Gastroesophageal sphincter (tissue), 4 donors: Measurements from ENCODE around the gene LDLRAD3. TPM values are rescaled to one million over a fixed set of nuclear protein-coding genes. Genes with fewer than 3 reads are reported as not detected.
"Not testable (repeated sequence)": the region's sequence is repeated elsewhere in the genome, so short reads cannot be mapped to it uniquely, and the experiment has no call there.

ENCODE experiments used
- ATAC-seq: fragments of 150-250 bp; one replicate; pipeline ENCODE4 v1.9.1; 2016; ENCODE audit warnings: mild to moderate bottlenecking, moderate library complexity
- H3K27ac ChIP-seq, 4 donors: fragments of 200-600 bp; sonication (generic) in 3 of 4; 1 replicate in 3 of 4; 2 replicates in 1 of 4; pipeline ENCODE4 v1.5.1; 2016 to 2019
- H3K27me3 ChIP-seq: fragments of 200-600 bp; sonication (generic); one replicate; pipeline ENCODE4 v1.5.1; 2019
- H3K36me3 ChIP-seq, 2 donors: fragments of 200-600 bp; sonication (generic); one replicate each; pipeline ENCODE4 v1.5.1; 2019; ENCODE audit warnings: control low read depth in 1 of 2
- H3K4me1 ChIP-seq, 3 donors: fragments of 200-600 bp; sonication (generic); 1 replicate in 2 of 3; 2 replicates in 1 of 3; pipeline ENCODE4 v1.5.1; 2016 to 2019; ENCODE audit warnings: control low read depth in 2 of 3
- H3K4me3 ChIP-seq, 2 donors: fragments of 200-600 bp; sonication (generic); one replicate each; pipeline ENCODE4 v1.5.1; 2019; ENCODE audit warnings: mild to moderate bottlenecking in 1 of 2, moderate library complexity in 1 of 2
- H3K9me3 ChIP-seq, 3 donors: fragments of 200-600 bp; sonication (generic); one replicate each; pipeline ENCODE4 v1.5.1; 2017 to 2019; ENCODE audit warnings: control low read depth in 2 of 3
- EP300 ChIP-seq: sonication (generic); formaldehyde crosslinking; IDR thresholded peaks from one replicate; pipeline ENCODE4 v1.6.1; 2017; ENCODE audit warnings: antibody characterized with exemption, mild to moderate bottlenecking
- POLR2A ChIP-seq, 2 donors: fragments of 450-650 bp; IDR thresholded peaks; one replicate each; pipeline ENCODE4 v1.6.1; 2017; ENCODE audit warnings: antibody characterized with exemption in 2 of 2, mild to moderate bottlenecking in 2 of 2, moderate library complexity in 1 of 2
- POLR2AphosphoS5 ChIP-seq: sonication (generic); formaldehyde crosslinking; IDR thresholded peaks from one replicate; pipeline ENCODE4 v1.6.1; 2017; ENCODE audit warnings: antibody characterized with exemption
- WGBS, 2 donors: methylation state at CpG; one replicate each; pipeline ENCODE4 v1.1.5; 2018; ENCODE audit warnings: low coverage in 1 of 2; 5-methylcytosine and 5-hydroxymethylcytosine counted together
- total RNA-seq, 4 donors: library from RNA; depleted of rRNA; stranded (reverse); fragments of >200 nt; gene quantifications; one replicate each; pipeline ENCODE4 v1.1.0, GENCODE V29; 2016
- TF ChIP-seq, protein P1 (sequence below), 4 experiments: fragments of 200-600 bp in 2 of 4; fragments of 450-650 bp in 2 of 4; sonication (generic) in 1 of 4; IDR thresholded peaks; one replicate each; pipeline ENCODE4 v1.5.1; 2017 to 2019; ENCODE audit warnings: antibody characterized with exemption in 4 of 4, mild to moderate bottlenecking in 2 of 4, moderate library complexity in 2 of 4

Gene LDLRAD3
- total RNA-seq, 4 donors from 2014 or later, result 4.0 to 8.9 (median 7.2) TPM

DNA sequence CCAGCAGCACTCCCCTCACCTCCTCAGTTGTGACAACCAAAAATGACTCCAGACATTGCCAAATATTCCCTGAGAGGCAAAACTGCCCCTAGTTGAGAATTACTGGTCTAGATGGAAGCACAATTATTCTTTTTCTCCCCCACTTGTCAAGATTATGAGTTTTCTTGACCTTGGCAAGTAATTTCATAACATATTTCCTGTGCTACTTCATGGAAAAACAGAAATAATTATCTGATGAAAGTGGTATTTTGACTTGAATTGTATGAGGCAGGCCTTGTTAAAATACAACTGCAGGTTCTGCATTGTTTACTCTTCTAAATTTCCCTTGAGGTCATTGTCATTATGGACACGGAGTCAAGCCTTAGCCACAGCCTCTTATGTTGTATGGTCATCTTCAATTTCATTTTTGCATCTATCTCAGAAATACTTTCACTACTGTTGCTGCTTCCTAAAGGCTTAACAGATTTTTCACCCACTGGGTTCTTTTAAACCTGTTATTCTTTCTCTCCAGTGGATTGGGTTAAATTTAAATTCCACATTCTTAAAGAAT, 32.2 kb upstream of the LDLRAD3 start:
- Histone ChIP-seq H3K27ac (no peak overlapping the region), H3K36me3 (no peaks in the 10 kb centered on the region), H3K4me1 (peaks cover 0 to 20% (median 8%) of the 10 kb centered on the region in 3 donors), H3K4me3 (no peak overlapping the region), H3K9me3 (no peaks in the 10 kb centered on the region), H3K27me3 (no peaks in the 10 kb centered on the region)
- 10 to 16% methylated on average over 1 of the region's 1 CpG for WGBS, 2 donors
- TF ChIP-seq, protein P1, sequence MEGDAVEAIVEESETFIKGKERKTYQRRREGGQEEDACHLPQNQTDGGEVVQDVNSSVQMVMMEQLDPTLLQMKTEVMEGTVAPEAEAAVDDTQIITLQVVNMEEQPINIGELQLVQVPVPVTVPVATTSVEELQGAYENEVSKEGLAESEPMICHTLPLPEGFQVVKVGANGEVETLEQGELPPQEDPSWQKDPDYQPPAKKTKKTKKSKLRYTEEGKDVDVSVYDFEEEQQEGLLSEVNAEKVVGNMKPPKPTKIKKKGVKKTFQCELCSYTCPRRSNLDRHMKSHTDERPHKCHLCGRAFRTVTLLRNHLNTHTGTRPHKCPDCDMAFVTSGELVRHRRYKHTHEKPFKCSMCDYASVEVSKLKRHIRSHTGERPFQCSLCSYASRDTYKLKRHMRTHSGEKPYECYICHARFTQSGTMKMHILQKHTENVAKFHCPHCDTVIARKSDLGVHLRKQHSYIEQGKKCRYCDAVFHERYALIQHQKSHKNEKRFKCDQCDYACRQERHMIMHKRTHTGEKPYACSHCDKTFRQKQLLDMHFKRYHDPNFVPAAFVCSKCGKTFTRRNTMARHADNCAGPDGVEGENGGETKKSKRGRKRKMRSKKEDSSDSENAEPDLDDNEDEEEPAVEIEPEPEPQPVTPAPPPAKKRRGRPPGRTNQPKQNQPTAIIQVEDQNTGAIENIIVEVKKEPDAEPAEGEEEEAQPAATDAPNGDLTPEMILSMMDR (IDR thresholded peaks at IDR 0.05), result no peak
- TF ChIP-seq POLR2A (IDR thresholded peaks at IDR 0.05) (no peak), EP300 (no peak), POLR2AphosphoS5 (no peak)
- ATAC-seq, result no peak

DNA sequence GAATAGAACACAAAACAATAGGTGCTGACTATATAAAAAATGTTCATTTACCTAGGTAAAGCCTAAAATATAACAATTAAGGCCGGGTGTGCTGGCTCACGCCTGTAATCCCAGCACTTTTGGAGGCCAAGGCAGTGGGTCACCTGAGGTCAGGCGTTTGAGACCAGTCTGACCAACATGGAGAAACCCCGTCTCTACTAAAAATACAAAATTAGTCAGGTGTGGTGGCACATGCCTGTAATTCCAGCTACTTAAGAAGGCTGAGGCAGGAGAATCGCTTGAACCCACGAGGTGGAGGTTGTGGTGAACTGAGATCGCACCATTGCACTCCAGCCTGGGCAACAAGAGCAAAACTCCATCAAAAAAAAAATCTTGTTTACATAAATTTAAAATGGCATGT, 31.4 kb upstream of the LDLRAD3 start:
- H3K27ac ChIP-seq, H3K27me3 ChIP-seq, H3K36me3 ChIP-seq, H3K4me3 ChIP-seq, ATAC-seq, H3K9me3 ChIP-seq: not testable (repeated sequence)
- H3K4me1 ChIP-seq, result peaks cover 0 to 20% (median 8%) of the 10 kb centered on the region in 3 donors
- 94 to 99% methylated on average over 6 of the region's 7 CpGs for WGBS, 2 donors

DNA sequence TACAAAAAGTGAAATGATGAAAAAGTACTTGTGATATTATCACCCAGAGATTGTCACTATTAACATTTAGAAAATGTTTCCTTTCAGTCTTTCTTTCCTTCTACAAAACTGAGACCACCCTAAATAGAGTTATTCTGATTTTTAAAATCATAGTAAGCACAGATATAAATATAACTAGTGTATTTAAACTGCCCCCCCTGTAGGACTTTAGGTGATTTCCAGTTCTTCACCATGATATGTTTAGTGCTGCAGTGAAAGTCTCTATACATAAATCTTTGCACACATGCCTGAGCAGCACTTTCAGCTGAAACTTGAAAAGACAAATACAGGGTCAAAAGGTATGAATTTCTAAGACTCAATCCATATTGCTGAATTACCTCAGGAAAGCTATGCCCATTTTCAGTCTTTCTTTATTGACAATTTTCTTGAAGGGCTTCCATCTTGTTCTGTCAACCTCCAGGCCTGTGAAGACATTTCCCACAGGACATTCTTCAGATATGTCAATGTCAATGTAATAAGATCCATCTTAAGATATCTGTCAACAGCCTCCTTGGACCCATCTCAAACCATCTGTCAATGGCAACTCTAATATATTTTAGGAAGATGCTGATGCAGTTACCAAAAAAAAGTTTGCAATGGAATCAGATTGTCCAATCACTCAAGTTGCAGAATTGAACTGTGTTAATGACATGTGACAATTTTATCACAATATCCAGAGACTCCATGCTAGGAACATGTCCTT, 30.8 kb upstream of the LDLRAD3 start:
- no peak for TF ChIP-seq POLR2A (IDR thresholded peaks at IDR 0.05)
- TF ChIP-seq, protein P1 (IDR thresholded peaks at IDR 0.05), result no peak
- no peak for TF ChIP-seq EP300
- no peak for TF ChIP-seq POLR2AphosphoS5
- H3K27ac ChIP-seq, result no peak overlapping the region
- no peaks in the 10 kb centered on the region for H3K27me3 ChIP-seq
- H3K4me1 ChIP-seq, result peaks cover 0 to 20% (median 8%) of the 10 kb centered on the region in 3 donors
- ATAC-seq, result no peak
- H3K4me3 ChIP-seq, result no peak overlapping the region
- no peaks in the 10 kb centered on the region for H3K36me3 ChIP-seq
- H3K9me3 ChIP-seq, result no peaks in the 10 kb centered on the region

DNA sequence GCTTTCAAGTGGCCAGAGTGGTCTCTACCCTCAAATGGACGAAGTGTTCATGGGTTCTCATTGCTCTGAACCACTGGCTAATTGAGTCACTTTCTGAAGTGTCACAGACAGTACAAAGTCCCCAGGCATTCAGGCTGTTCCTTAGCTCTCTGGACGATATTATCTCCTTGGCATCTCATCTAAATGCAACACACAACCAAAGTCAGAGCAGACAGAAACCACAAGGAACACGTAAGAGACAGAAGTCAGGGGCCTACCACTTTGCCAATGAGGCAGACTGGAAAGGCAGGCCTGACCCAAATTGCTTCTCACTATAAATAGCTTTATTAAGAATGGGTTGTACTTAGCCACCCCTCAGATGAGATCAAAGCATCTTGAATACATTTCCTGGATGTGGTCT, 29.0 kb upstream of the LDLRAD3 start:
- H3K4me3 ChIP-seq, result no peak overlapping the region
- no peaks in the 10 kb centered on the region for H3K36me3 ChIP-seq
- no peak overlapping the region for H3K27ac ChIP-seq
- H3K27me3 ChIP-seq, result no peaks in the 10 kb centered on the region
- no peak for TF ChIP-seq POLR2AphosphoS5
- TF ChIP-seq, protein P1 (IDR thresholded peaks at IDR 0.05), result no peak
- TF ChIP-seq EP300, result no peak
- TF ChIP-seq POLR2A (IDR thresholded peaks at IDR 0.05), result no peak
- H3K4me1 ChIP-seq, result peaks cover 0 to 5% (median 0%) of the 10 kb centered on the region in 3 donors
- no peak for ATAC-seq
- WGBS, 2 donors, result 66 to 89% methylated on average over 3 of the region's 3 CpGs
- H3K9me3 ChIP-seq, result no peaks in the 10 kb centered on the region

DNA sequence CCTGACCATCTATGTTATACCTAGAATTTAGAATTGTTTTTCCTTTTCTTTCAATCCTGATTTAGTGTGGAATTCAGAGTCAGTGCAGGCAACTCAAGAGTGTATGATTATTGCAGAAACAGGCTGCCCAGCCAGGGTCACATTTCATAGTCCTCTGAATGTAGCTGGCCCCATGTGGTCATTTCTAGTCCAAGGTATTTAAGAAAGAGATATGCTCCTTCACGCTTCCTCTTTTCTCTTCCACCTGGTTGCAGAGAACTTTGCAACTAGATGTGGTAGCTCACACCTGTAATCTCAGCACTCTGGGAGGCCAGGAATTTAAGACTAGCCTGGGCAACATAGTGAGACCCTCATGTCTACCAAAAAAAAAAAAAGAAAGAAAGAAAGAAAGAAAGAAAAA, 27.6 kb upstream of the LDLRAD3 start:
- no peak overlapping the region for H3K27ac ChIP-seq
- H3K4me1 ChIP-seq, result no peaks in the 10 kb centered on the region
- H3K36me3 ChIP-seq, result no peaks in the 10 kb centered on the region
- WGBS, 2 donors, result 80 to 86% methylated on average over 1 of the region's 1 CpG
- H3K4me3 ChIP-seq, result no peak overlapping the region
- ATAC-seq, result no peak
- H3K27me3 ChIP-seq, result no peaks in the 10 kb centered on the region
- no peaks in the 10 kb centered on the region for H3K9me3 ChIP-seq
- no peak for TF ChIP-seq EP300
- TF ChIP-seq POLR2A (IDR thresholded peaks at IDR 0.05), result no peak
- TF ChIP-seq, protein P1 (IDR thresholded peaks at IDR 0.05), result no peak
- TF ChIP-seq POLR2AphosphoS5, result no peak
